CD14-positive monocyte (primary cell): ENCODE data around the gene KRTAP9-2. TPM values are rescaled to one million over a fixed set of nuclear protein-coding genes. Genes with fewer than 3 reads are reported as not detected.

Experiments used
- DNase-seq, 3 donors: peaks; one replicate each; pipeline ENCODE4 v3.0.0-alpha.2; 2011 to 2022
- H2AFZ ChIP-seq: 2 replicates; pipeline ENCODE4 v1.6.0; 2012; ENCODE audit warnings: mild to moderate bottlenecking, low read depth, low read length, inconsistent platforms; ENCODE audit not compliant: insufficient read depth, poor library complexity, severe bottlenecking
- H3K27ac ChIP-seq, 2 donors: 1 replicate in 1 of 2; 2 replicates in 1 of 2; pipeline ENCODE4 v1.5.1; 2012 to 2013; ENCODE audit warnings: low read length in 2 of 2, control low read depth in 1 of 2, inconsistent platforms in 1 of 2, low read depth in 1 of 2, mild to moderate bottlenecking in 1 of 2
- H3K27me3 ChIP-seq, 2 donors: one replicate each; pipeline versions ENCODE4 v1.6.0 to v1.6.1; 2011 to 2013; ENCODE audit warnings: low read length in 2 of 2; ENCODE audit not compliant: control insufficient read depth in 2 of 2, insufficient read depth in 2 of 2
- H3K36me3 ChIP-seq, 2 donors: replicated peaks in 1 of 2; 1 replicate in 1 of 2; 2 replicates in 1 of 2; pipeline versions ENCODE4 v1.5.1 to v1.6.1; 2012 to 2013; ENCODE audit warnings: low read length in 2 of 2, control low read depth in 1 of 2, inconsistent platforms in 1 of 2, mild to moderate bottlenecking in 1 of 2; ENCODE audit not compliant: insufficient read depth in 2 of 2, control insufficient read depth in 1 of 2
- H3K4me1 ChIP-seq, 2 donors: 1 replicate in 1 of 2; 2 replicates in 1 of 2; pipeline versions ENCODE4 v1.5.1 to v1.6.1; 2012 to 2013; ENCODE audit warnings: low read length in 2 of 2, control low read depth in 1 of 2, inconsistent platforms in 1 of 2, mild to moderate bottlenecking in 1 of 2, moderate library complexity in 1 of 2; ENCODE audit not compliant: insufficient read depth in 2 of 2, control insufficient read depth in 1 of 2
- H3K4me2 ChIP-seq: replicated peaks from 2 replicates; pipeline ENCODE3; 2012; ENCODE audit warnings: low read length, moderate library complexity, mild to moderate bottlenecking; ENCODE audit not compliant: poor library complexity, severe bottlenecking; ENCODE audit errors: extremely low read depth
- H3K4me3 ChIP-seq, 3 experiments: fragments of 200-600 bp in 1 of 3; sonication (generic) in 1 of 3; replicated peaks in 1 of 3; 1 replicate in 2 of 3; 2 replicates in 1 of 3; pipeline ENCODE4 v1.5.1; 2011 to 2013; ENCODE audit warnings: low read length in 3 of 3, mild to moderate bottlenecking in 3 of 3, control low read depth in 2 of 3, low read depth in 2 of 3, inconsistent platforms in 1 of 3, moderate library complexity in 1 of 3
- H3K79me2 ChIP-seq: 2 replicates; pipeline ENCODE4 v1.6.0; 2012; ENCODE audit warnings: mild to moderate bottlenecking, control low read depth, inconsistent platforms, low read length, moderate library complexity; ENCODE audit not compliant: insufficient read depth
- H3K9ac ChIP-seq: 2 replicates; pipeline ENCODE4 v1.6.0; 2017; ENCODE audit warnings: low read length, mild to moderate bottlenecking; ENCODE audit not compliant: insufficient read depth, poor library complexity, severe bottlenecking
- H3K9me3 ChIP-seq, 2 donors: replicated peaks in 1 of 2; 1 replicate in 1 of 2; 2 replicates in 1 of 2; pipeline versions ENCODE4 v1.5.1 to v1.6.1; 2012 to 2013; ENCODE audit warnings: low read length in 2 of 2, control low read depth in 1 of 2; ENCODE audit not compliant: control insufficient read depth in 1 of 2, insufficient read depth in 1 of 2
- H4K20me1 ChIP-seq: 2 replicates; pipeline ENCODE4 v1.6.0; 2012; ENCODE audit warnings: mild to moderate bottlenecking, low read length, control low read depth, moderate library complexity; ENCODE audit not compliant: insufficient read depth
- H3K27ac Mint-ChIP-seq, 7 donors: one replicate each; pipeline ENCODE4 v1.8.0; 2020; ENCODE audit warnings: mild to moderate bottlenecking in 7 of 7, mixed read lengths in 7 of 7, moderate library complexity in 6 of 7, inconsistent platforms in 2 of 7
- H3K27me3 Mint-ChIP-seq, 3 donors: one replicate each; pipeline ENCODE4 v1.8.0; 2021 to 2022; ENCODE audit warnings: low read depth in 3 of 3, mild to moderate bottlenecking in 3 of 3, mixed read lengths in 3 of 3, moderate library complexity in 3 of 3, inconsistent platforms in 1 of 3
- H3K36me3 Mint-ChIP-seq, 2 donors: one replicate each; pipeline ENCODE4 v1.8.0; 2020; ENCODE audit warnings: mixed read lengths in 2 of 2, inconsistent platforms in 1 of 2, mild to moderate bottlenecking in 1 of 2
- H3K4me1 Mint-ChIP-seq: one replicate; pipeline ENCODE4 v1.8.0; 2020; ENCODE audit warnings: mild to moderate bottlenecking, mixed read lengths
- H3K4me3 Mint-ChIP-seq, 2 donors: one replicate each; pipeline ENCODE4 v1.8.0; 2020; ENCODE audit warnings: mild to moderate bottlenecking in 2 of 2, mixed read lengths in 2 of 2, moderate library complexity in 1 of 2
- H3K9me3 Mint-ChIP-seq, 7 donors: one replicate each; pipeline ENCODE4 v1.8.0; 2020 to 2022; ENCODE audit warnings: mixed read lengths in 7 of 7, mild to moderate bottlenecking in 6 of 7, moderate library complexity in 6 of 7, inconsistent platforms in 2 of 7
- WGBS: methylation state at CpG from one replicate; pipeline ENCODE4 v1.1.5; 2013; ENCODE audit warnings: missing lambda C conversion rate; ENCODE audit not compliant: insufficient coverage; 5-methylcytosine and 5-hydroxymethylcytosine counted together
- intact Hi-C, 2 donors: fragments of 100-400 bp; cut with micrococcal nuclease; formaldehyde crosslinking; loops; one replicate each; pipeline versions ENCODE4 v1.15.0 to v1.15.1; 2023
- polyA plus RNA-seq, 3 donors: library from polyadenylated mRNA; depleted of rRNA in 1 of 3; unstranded in 2 of 3; stranded (reverse) in 1 of 3; fragments of 300-500 nt in 2 of 3; fragments of >200 nt in 1 of 3; fragmentation: Illumina TruSeq in 2 of 3; gene quantifications; 1 replicate in 2 of 3; 2 replicates in 1 of 3; pipeline ENCODE4 v1.2.3, GENCODE V29; 2012 to 2021
- TF ChIP-seq, protein P1 (sequence below): fragments of 200-600 bp; IDR thresholded peaks from one replicate; pipeline ENCODE4 v1.8.0; 2022; ENCODE audit warnings: antibody characterized with exemption, mild to moderate bottlenecking

Gene KRTAP9-2
- polyA plus RNA-seq, 3 donors = not detected

DNA sequence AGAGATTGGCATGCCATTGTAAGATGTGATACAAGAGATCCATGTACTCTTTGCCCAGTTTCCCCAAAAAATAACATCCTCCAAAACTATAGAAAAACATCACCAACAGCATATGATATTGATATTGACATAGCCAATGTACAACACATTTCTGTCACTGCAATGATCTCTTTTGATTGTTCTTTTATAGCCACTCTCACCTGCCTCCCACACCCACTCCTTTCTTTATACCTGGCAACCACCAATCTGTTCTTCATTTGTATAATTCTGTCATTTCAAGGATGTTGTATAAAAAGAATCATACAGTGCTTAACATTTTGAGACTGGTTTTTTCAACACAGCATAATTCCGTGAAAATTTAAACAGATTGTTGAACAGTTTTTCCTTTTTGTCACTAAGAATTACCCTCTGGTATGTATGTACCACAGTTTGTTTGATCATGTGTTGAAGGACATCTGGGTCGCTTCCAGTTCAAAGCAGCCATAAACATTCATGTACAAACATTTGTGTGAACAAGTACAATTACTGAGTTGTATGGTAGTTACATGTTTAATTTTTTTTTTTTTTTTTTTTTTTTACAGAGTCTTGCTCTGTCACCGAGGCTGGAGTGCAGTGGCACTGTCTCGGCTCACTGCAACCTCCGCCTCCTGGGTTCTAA lies 26.9 kb upstream of the KRTAP9-2 start:
- H3K27me3 ChIP-seq = no peaks in the 10 kb centered on the region
- H3K9ac ChIP-seq = no peak overlapping the region
- no peak overlapping the region for H3K27ac ChIP-seq
- H4K20me1 ChIP-seq = no peaks in the 10 kb centered on the region
- no peaks in the 10 kb centered on the region for H3K79me2 ChIP-seq
- H3K4me1 ChIP-seq = no peaks in the 10 kb centered on the region
- Mint-ChIP-seq H3K4me1 (no peaks in the 10 kb centered on the region), H3K27me3 (peaks cover 0 to 3% (median 2%) of the 10 kb centered on the region in 3 donors), H3K27ac (no peak overlapping the region), H3K9me3 (peaks cover 0 to 8% (median 0%) of the 10 kb centered on the region in 7 donors), H3K36me3 (no peaks in the 10 kb centered on the region), H3K4me3 (no peak overlapping the region)
- H3K4me3 ChIP-seq = no peak overlapping the region
- H3K9me3 ChIP-seq = no peaks in the 10 kb centered on the region
- TF ChIP-seq, protein P1, sequence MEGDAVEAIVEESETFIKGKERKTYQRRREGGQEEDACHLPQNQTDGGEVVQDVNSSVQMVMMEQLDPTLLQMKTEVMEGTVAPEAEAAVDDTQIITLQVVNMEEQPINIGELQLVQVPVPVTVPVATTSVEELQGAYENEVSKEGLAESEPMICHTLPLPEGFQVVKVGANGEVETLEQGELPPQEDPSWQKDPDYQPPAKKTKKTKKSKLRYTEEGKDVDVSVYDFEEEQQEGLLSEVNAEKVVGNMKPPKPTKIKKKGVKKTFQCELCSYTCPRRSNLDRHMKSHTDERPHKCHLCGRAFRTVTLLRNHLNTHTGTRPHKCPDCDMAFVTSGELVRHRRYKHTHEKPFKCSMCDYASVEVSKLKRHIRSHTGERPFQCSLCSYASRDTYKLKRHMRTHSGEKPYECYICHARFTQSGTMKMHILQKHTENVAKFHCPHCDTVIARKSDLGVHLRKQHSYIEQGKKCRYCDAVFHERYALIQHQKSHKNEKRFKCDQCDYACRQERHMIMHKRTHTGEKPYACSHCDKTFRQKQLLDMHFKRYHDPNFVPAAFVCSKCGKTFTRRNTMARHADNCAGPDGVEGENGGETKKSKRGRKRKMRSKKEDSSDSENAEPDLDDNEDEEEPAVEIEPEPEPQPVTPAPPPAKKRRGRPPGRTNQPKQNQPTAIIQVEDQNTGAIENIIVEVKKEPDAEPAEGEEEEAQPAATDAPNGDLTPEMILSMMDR = no peak
- H3K4me2 ChIP-seq = no peak overlapping the region
- intact Hi-C loops = no loop called here
- no peak overlapping the region for H2AFZ ChIP-seq
- no peaks in the 10 kb centered on the region for H3K36me3 ChIP-seq
- 95% methylated on average over 3 of the region's 5 CpGs for WGBS
- DNase-seq = no peak

DNA sequence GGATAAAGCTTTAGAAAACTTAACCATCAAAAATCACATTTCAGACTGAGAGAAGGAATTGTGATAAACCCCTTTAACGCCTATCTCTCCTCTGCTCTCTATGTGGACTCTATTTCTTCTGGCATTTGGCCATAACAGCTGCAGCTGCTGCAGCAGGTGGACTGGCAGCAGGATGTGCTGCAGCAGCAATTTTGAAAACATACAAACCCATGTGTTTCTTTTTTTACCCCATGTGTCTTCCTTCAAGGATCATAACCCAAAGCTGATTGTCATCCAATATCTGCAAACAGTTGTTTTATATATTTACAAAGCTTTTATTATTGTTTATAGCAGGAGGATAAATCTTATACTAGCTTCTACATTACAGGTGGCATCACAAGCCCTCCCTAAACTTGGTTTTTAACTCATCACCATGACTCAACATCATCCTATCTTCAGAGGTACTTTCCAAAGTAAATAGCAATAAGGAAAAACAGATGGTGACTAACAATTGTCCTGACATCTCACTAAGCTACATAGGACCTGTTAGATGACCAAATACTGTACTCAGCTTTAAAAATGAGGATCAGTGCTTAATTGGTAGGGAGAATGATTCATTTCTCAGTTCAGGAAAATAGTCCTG lies 14.5 kb upstream of the KRTAP9-2 start:
- TF ChIP-seq, protein P1 = no peak
- H3K27me3 ChIP-seq = no peaks in the 10 kb centered on the region
- intact Hi-C loops = no loop called here
- no peaks in the 10 kb centered on the region for H3K4me1 Mint-ChIP-seq
- H3K4me3 Mint-ChIP-seq = no peak overlapping the region
- peak in 1 of 3 donors; percentile 7 for DNase-seq
- no peaks in the 10 kb centered on the region for H3K9me3 ChIP-seq
- H3K9ac ChIP-seq = no peak overlapping the region
- 80% methylated on average over 1 of the region's 1 CpG for WGBS
- H3K4me2 ChIP-seq = no peak overlapping the region
- no peaks in the 10 kb centered on the region for H4K20me1 ChIP-seq
- peaks cover 0 to 22% (median 9%) of the 10 kb centered on the region in 3 donors for H3K27me3 Mint-ChIP-seq
- no peaks in the 10 kb centered on the region for H3K79me2 ChIP-seq
- no peak overlapping the region for H3K4me3 ChIP-seq
- H3K36me3 Mint-ChIP-seq = no peaks in the 10 kb centered on the region
- H3K27ac Mint-ChIP-seq = no peak overlapping the region
- no peak overlapping the region for H2AFZ ChIP-seq
- no peaks in the 10 kb centered on the region for H3K36me3 ChIP-seq
- H3K27ac ChIP-seq = no peak overlapping the region
- H3K9me3 Mint-ChIP-seq = peaks cover 0 to 8% (median 0%) of the 10 kb centered on the region in 7 donors
- no peaks in the 10 kb centered on the region for H3K4me1 ChIP-seq
